ENCODE results near the gene PRAC1. TPM values are rescaled to one million over a fixed set of nuclear protein-coding genes. Genes with fewer than 3 reads are reported as not detected.

PRAC1 gene
- total and polyA plus RNA-seq, 10 donors, result not detected

DNA sequence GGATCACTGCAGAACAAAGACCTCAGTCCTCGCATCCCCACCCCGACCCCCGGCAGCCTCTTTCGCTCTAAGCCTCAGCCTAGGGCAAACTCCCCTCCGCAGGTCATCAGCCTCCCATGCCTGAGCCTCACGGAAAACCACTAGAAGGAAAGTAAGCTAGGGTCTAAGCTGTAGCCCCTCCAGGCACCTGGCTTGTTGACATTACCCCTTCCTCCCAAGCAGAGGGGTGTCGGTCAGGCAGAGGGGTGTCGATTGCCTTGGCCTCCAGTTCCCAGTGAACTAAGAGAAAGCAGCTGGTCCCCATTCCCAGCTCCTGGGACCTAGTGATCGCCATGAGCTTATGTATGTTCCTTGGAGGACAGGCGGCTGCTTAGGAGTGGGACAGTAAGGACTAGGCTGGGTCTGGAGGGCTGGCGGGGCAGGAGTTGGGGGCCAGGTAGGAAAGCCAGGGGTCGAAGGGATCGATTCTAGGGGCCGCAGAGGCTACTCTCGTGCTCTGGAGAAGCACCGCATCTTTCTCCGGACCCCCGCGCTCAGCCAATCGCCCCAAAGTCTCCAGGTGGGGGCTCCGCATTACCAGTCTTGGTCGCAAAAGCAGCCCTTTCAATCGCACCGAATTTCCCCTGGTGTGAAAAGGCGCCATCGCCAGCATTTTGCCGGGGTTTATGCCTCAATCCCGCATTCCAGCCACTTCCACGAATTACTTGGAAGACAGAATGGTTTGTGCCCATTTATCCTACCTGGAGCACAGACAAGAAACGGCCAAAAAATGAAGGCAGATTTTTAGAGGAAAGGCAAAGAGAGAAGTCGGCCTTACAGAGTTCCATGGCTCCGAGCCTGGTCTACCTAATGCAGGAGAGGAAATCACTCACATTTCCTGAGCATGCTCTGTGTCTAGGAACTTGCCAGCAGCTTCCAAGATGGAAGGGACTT is 27.6 kb upstream of the PRAC1 start:
- H3K36me3 ChIP-seq, result no peaks in the 10 kb centered on the region
- 7 to 13% (median 8%) methylated on average over 24 to 32 of the region's 32 CpGs for WGBS, 5 donors

GRCh38 chr17:48748718-48749566 is 26.6 kb upstream of the PRAC1 start:
- Histone ChIP-seq H3K9me3 (no peaks in the 10 kb centered on the region), H3K27ac (no peak overlapping the region), H3K27me3 (replicated peaks in 1 of 7) (peaks cover 11 to 100% (median 98%) of the 10 kb centered on the region in 7 donors), H3K4me3 (no peak overlapping the region), H3K4me1 (peaks cover 0 to 34% (median 11%) of the 10 kb centered on the region in 6 donors), H3K36me3 (no peaks in the 10 kb centered on the region)
- TF ChIP-seq, protein P1, sequence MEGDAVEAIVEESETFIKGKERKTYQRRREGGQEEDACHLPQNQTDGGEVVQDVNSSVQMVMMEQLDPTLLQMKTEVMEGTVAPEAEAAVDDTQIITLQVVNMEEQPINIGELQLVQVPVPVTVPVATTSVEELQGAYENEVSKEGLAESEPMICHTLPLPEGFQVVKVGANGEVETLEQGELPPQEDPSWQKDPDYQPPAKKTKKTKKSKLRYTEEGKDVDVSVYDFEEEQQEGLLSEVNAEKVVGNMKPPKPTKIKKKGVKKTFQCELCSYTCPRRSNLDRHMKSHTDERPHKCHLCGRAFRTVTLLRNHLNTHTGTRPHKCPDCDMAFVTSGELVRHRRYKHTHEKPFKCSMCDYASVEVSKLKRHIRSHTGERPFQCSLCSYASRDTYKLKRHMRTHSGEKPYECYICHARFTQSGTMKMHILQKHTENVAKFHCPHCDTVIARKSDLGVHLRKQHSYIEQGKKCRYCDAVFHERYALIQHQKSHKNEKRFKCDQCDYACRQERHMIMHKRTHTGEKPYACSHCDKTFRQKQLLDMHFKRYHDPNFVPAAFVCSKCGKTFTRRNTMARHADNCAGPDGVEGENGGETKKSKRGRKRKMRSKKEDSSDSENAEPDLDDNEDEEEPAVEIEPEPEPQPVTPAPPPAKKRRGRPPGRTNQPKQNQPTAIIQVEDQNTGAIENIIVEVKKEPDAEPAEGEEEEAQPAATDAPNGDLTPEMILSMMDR (IDR thresholded peaks at IDR 0.05 in 8 of 11, conservative IDR thresholded peaks at IDR 0.05 in 3 of 11), result no peak
- TF ChIP-seq POLR2A (IDR thresholded peaks at IDR 0.05), result no peak
- TF ChIP-seq POLR2AphosphoS5 (IDR thresholded peaks at IDR 0.05), result no peak
- intact Hi-C loops (cut with DNase I; ENCODE audit: low total_unique reads), result no loop called here
- no peak for DNase-seq
- WGBS, 5 donors, result 20 to 27% (median 25%) methylated on average over 16 of the region's 16 CpGs

More for the DNA sequence above, 27.6 kb upstream of the PRAC1 start:
- no peak overlapping the region for H3K27ac ChIP-seq
- H3K4me1 ChIP-seq, result peaks cover 0 to 43% (median 19%) of the 10 kb centered on the region in 6 donors
- TF ChIP-seq POLR2A (IDR thresholded peaks at IDR 0.05), result no peak
- no peak for TF ChIP-seq POLR2AphosphoS5 (IDR thresholded peaks at IDR 0.05)
- TF ChIP-seq, protein P1 (IDR thresholded peaks at IDR 0.05 in 8 of 11, conservative IDR thresholded peaks at IDR 0.05 in 3 of 11), result no peak
- H3K27me3 ChIP-seq (replicated peaks in 1 of 7), result peaks cover 14 to 100% (median 98%) of the 10 kb centered on the region in 7 donors
- H3K4me3 ChIP-seq, result no peak overlapping the region
- no peaks in the 10 kb centered on the region for H3K9me3 ChIP-seq
- intact Hi-C loops (cut with DNase I; ENCODE audit: low total_unique reads), result no loop called here
- DNase-seq, result no peak

DNA sequence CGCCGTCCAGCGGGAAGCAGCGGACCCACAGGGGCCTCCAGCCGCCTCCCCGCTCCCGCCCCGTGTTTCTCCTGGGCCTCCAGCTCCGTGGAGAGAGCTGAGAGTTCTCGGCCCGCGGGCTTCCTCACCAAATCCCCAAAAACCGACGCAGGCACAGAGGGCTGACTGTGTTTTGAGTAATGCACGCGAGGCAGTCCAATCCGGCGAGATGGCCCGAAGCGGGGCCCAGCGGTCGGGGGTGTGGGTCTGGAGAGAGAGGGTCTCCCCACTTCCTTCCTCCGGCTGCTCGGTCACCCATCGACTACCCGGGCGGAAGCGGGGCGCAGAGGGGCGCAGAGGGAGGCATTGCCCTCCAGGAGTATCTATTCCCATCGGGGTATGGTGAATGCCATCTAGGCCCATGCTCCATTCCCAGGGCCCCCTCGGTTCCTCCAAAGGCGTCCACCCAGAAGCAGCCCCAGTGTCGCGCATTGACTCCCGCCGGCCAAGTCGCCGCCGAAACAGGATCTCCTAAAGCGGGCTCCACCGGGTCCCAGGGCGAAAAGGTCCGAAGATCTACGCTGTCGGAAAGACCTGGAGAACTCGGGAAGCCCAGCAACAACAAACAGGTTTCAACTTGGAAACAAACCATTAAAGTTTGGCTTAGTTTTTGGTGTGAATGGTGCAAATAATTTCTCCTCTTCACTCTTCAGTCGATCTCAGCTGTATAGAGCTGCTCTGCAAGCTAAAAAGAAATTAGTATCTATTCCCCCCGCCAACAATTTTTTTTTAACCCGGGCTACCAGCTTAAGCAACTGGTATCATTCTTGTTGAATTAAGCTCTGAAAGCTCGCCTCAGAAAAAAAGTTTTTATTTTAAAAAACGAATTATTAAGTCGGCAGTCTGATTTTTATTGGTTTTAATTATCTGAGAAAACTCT is 25.4 kb upstream of the PRAC1 start:
- TF ChIP-seq POLR2AphosphoS5 (IDR thresholded peaks at IDR 0.05), result no peak
- no peak for TF ChIP-seq POLR2A (IDR thresholded peaks at IDR 0.05)
- TF ChIP-seq, protein P1 (IDR thresholded peaks at IDR 0.05 in 8 of 11, conservative IDR thresholded peaks at IDR 0.05 in 3 of 11), result no peak
- Histone ChIP-seq H3K27ac (no peak overlapping the region), H3K4me1 (peaks cover 0 to 23% (median 5%) of the 10 kb centered on the region in 6 donors), H3K4me3 (no peak overlapping the region), H3K27me3 (replicated peaks in 1 of 7) (peaks cover 11 to 100% (median 98%) of the 10 kb centered on the region in 7 donors), H3K9me3 (no peaks in the 10 kb centered on the region), H3K36me3 (no peaks in the 10 kb centered on the region)
- intact Hi-C loops (cut with DNase I; ENCODE audit: low total_unique reads), result no loop called here
- no peak for DNase-seq
- WGBS, 5 donors, result 8 to 16% (median 10%) methylated on average over 43 to 53 of the region's 53 CpGs

Measured in spleen (tissue), 11 donors.